GM18508 (cell line): ENCODE measurements around the gene SPAG7.
A peak's percentile ranks its signal among the peaks of the same experiment; 100 is the strongest.

ENCODE experiments used
- ATAC-seq: cut with Tn5 transposase; IDR thresholded peaks from one replicate; pipeline ENCODE4 v1.9.1; 2021; ENCODE audit warnings: moderate number of reproducible peaks; ENCODE audit not compliant: insufficient read depth, unreplicated experiment

SPAG7 gene

GRCh38 chr17:4951486-4951885 is 16.1 kb downstream of the SPAG7 start:
- no peak for ATAC-seq

GRCh38 chr17:4950746-4951204 is 16.8 kb downstream of the SPAG7 start, which contains the start of gene ENO3:
Gene ENO3 (plus strand): TSS chr17:4951119. CDS start chr17:4951830, 711 bp downstream.
- ATAC-seq: no peak

- no peak for ATAC-seq
Observed at GRCh38 chr17:4950075-4950745, 17.4 kb downstream of the SPAG7 start.

- no peak for ATAC-seq
Observed at GRCh38 chr17:4949321-4950074, 18.1 kb downstream of the SPAG7 start.

GRCh38 chr17:4948931-4949320 is 18.7 kb downstream of the SPAG7 start:
- no peak for ATAC-seq

GRCh38 chr17:4948166-4948930 is 19.3 kb downstream of the SPAG7 start, which contains the start of gene PFN1:
Gene PFN1 (minus strand): TSS chr17:4948530. CDS start chr17:4948394, 136 bp downstream.
- ATAC-seq: no peak

GRCh38 chr17:4947411-4948165 is 20.0 kb downstream of the SPAG7 start:
- ATAC-seq: no peak

GRCh38 chr17:4947010-4947410 is 20.6 kb downstream of the SPAG7 start:
- no peak for ATAC-seq

GRCh38 chr17:4946312-4946976 is 21.2 kb downstream of the SPAG7 start:
- no peak for ATAC-seq

GRCh38 chr17:4945944-4946280 is 21.7 kb downstream of the SPAG7 start:
- no peak for ATAC-seq

- ATAC-seq: no peak
Observed at GRCh38 chr17:4945176-4945943, 22.3 kb downstream of the SPAG7 start.

GRCh38 chr17:4944554-4945175 is 23.0 kb downstream of the SPAG7 start:
- ATAC-seq: no peak

GRCh38 chr17:4944163-4944553 is 23.5 kb downstream of the SPAG7 start:
- ATAC-seq: no peak

GRCh38 chr17:4942760-4943508 is 24.7 kb downstream of the SPAG7 start:
- no peak for ATAC-seq

- ATAC-seq: no peak
Observed at GRCh38 chr17:4941319-4941610, 26.4 kb downstream of the SPAG7 start.

GRCh38 chr17:4940555-4941318 is 26.9 kb downstream of the SPAG7 start:
- ATAC-seq: no peak

- peak; percentile 46 for ATAC-seq
Observed at GRCh38 chr17:4939796-4940554, 27.6 kb downstream of the SPAG7 start, which contains the start of the genes RNF167 and SLC25A11. Gene RNF167 (plus strand): TSS chr17:4940268. CDS start chr17:4940910, 642 bp downstream. Gene SLC25A11 (minus strand): TSS chr17:4940046. CDS start chr17:4939910, 136 bp downstream.
